ENCODE measurements around the gene RSPRY1.

The RSPRY1 gene

DNA sequence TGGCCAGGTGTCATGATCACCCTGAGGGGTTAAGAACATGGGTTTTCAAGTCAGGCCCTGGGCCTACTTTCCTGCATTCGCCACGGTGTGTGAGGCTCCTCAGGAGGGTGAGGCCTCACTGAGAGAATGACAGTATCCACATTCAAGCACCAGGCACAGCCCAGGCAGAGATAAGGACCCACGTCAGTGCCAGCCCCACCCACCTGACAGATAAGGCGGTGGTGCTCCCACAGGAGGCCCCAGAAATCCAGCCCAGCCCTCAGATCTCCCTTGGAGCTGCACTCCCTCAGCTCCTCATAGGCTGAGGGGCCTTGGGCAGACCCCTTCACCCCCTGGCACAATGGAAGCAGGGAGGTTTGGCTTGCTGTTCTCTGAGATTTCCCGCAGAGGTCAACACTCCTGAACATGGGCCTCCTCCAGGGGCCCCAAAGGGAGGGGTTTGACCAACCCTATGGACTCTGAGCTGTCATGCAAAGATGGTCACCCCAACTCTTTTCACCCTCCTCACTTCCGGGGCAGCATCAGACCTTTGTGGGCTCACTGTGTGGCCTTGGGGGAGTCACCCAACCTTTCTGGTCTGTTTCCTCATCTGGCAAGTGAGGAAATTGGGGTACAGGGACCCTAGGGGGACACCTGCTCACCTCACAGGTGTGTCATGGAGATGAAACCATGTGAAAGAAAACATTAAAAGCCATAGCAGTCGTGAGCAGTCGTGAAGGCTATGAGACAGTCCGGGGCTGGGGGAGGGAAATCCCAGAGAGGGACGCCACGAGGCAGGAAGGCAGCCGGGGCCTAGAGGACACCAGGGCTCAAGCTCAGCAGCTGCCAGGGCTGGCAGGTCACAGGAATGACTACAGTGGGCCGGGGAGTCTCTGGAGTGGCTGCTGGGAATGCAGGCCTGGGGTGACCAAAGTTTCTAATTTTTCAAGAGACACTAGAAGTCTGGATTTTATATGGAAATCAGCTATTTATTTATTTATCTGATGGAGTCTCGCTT is 83.0 kb downstream of the RSPRY1 start:
- Histone ChIP-seq H3K36me3 (ENCODE audit: control insufficient read depth, insufficient read depth, low read length) (no peaks in the 10 kb centered on the region), H3K4me3 (replicated peaks; ENCODE audit: low read depth, low read length) (no peak overlapping the region), H3K27me3 (replicated peaks; ENCODE audit: control insufficient read depth, insufficient read depth, low read length) (no peaks in the 10 kb centered on the region)
- no peak for DNase-seq (ENCODE audit: extremely low read depth, insufficient read length)
- TF ChIP-seq, protein P1, sequence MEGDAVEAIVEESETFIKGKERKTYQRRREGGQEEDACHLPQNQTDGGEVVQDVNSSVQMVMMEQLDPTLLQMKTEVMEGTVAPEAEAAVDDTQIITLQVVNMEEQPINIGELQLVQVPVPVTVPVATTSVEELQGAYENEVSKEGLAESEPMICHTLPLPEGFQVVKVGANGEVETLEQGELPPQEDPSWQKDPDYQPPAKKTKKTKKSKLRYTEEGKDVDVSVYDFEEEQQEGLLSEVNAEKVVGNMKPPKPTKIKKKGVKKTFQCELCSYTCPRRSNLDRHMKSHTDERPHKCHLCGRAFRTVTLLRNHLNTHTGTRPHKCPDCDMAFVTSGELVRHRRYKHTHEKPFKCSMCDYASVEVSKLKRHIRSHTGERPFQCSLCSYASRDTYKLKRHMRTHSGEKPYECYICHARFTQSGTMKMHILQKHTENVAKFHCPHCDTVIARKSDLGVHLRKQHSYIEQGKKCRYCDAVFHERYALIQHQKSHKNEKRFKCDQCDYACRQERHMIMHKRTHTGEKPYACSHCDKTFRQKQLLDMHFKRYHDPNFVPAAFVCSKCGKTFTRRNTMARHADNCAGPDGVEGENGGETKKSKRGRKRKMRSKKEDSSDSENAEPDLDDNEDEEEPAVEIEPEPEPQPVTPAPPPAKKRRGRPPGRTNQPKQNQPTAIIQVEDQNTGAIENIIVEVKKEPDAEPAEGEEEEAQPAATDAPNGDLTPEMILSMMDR (IDR thresholded peaks at IDR 0.05; ENCODE audit: insufficient read depth, low read length, poor library complexity, severe bottlenecking), result no peak

DNA sequence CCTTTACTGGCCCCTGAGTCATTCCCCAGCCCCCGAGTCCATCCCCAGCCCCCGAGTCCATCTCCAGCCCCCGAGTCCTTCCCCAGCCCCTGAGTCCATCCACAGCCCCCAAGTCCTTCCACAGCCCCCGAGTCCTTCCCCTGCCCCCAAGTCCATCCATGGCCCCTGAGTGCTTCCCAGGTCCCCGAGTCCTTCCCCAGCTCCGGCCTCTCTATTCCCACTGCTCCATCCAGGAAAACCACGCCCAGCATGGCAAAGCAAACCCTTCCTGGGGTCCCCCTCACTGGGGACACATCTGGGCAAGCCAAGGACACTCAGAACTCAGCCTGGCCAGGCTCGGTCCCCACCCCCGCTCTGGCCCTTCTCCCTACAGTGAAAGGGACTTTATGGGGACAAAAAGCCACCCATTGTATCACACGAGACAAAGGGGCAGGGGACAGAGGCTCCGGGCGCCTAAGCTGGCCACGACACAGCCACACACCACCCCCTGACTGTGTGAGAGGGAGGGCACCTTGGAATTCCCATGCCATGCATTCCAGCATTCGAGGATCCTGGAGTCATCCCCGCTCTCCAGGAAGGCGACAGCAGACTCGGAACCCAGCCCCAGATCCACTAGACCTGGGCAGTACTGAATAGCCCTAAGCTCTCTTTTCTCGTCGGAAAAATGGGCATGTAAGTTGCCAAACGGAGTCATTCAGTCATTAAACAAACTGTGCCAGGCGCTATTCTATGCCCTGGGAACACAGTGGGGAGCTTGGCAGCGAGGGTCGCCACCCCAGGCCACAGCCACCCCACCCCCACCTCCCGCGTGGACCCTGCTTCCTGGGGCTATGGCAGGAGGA is 84.3 kb downstream of the RSPRY1 start:
- Histone ChIP-seq H3K27me3 (replicated peaks; ENCODE audit: control insufficient read depth, insufficient read depth, low read length) (no peaks in the 10 kb centered on the region), H3K4me3 (replicated peaks; ENCODE audit: low read depth, low read length) (no peak overlapping the region), H3K36me3 (ENCODE audit: control insufficient read depth, insufficient read depth, low read length) (no peaks in the 10 kb centered on the region)
- no peak for DNase-seq (ENCODE audit: extremely low read depth, insufficient read length)
- TF ChIP-seq, protein P1 (IDR thresholded peaks at IDR 0.05; ENCODE audit: insufficient read depth, low read length, poor library complexity, severe bottlenecking), result no peak

DNA sequence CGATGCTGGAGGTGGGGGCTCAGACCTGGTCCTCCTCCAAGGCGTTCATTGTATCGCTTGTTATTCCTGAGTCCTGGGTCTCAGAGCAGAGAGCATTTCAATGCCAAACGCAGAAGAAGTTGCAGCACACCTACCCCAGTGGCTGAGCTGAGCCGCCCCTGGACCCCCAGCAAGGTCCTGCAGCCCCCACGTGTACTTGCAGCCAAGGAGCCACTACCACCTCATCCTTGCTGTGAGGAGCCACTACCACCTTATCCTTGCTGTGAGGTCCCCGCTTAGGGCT is 84.9 kb downstream of the RSPRY1 start:
- TF ChIP-seq, protein P1 (IDR thresholded peaks at IDR 0.05; ENCODE audit: insufficient read depth, low read length, poor library complexity, severe bottlenecking), result no peak
- Histone ChIP-seq H3K4me3 (replicated peaks; ENCODE audit: low read depth, low read length) (no peak overlapping the region), H3K27me3 (replicated peaks; ENCODE audit: control insufficient read depth, insufficient read depth, low read length) (no peaks in the 10 kb centered on the region), H3K36me3 (ENCODE audit: control insufficient read depth, insufficient read depth, low read length) (no peaks in the 10 kb centered on the region)
- no peak for DNase-seq (ENCODE audit: extremely low read depth, insufficient read length)

DNA sequence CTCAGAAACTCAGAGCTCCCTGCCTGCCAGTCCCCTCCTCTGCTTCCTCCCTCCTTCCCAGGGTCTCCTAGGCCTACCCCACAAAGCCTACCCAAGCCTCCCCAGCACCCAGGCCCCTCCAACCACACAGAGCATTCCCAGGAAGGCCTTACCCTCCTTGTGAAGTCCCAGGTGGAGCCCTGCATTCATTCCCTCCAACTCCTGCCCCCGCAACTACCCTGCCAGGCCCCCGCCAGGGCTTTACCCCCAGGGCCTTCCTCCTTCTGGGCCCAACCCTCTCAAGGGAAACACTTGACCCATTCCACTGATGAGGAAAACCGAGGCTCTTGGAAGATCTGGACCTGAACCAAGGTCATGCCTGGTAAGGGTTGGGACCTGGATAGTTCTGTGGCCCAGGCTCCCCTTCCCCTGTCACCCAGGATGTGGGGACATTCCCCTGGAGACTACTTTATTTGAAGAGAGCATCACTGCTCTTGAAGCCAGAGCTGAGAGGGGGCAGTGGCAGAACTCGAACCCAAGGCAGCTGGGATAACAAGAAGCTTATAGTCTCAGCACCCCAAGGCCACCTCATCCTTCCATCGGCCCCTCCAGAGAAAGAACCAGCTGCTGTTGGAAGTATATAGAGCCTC is 85.9 kb downstream of the RSPRY1 start:
- Histone ChIP-seq H3K4me3 (replicated peaks; ENCODE audit: low read depth, low read length) (no peak overlapping the region), H3K36me3 (ENCODE audit: control insufficient read depth, insufficient read depth, low read length) (no peaks in the 10 kb centered on the region), H3K27me3 (replicated peaks; ENCODE audit: control insufficient read depth, insufficient read depth, low read length) (no peaks in the 10 kb centered on the region)
- TF ChIP-seq, protein P1 (IDR thresholded peaks at IDR 0.05; ENCODE audit: insufficient read depth, low read length, poor library complexity, severe bottlenecking), result no peak
- DNase-seq (ENCODE audit: extremely low read depth, insufficient read length), result no peak

DNA sequence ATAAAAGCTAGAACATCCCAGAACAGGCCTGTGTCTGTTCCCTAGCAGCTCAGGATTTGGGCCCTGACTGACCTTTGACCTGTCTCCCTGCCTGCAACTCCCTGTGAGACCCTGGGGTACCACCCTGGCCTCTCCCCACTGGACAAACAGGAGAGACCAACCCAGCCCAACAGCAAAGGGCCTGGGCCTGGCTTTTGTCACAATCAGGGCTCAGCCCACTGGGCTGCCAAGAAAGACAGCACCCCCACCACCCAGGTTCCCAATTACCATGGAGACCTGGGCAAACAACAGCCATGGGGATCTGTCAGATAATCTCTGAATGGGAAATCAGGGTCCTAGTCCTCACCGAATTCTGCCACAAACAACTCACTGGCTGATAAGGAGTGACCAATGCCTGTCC is 87.2 kb downstream of the RSPRY1 start:
- DNase-seq (ENCODE audit: extremely low read depth, insufficient read length), result no peak
- H3K27me3 ChIP-seq (replicated peaks; ENCODE audit: control insufficient read depth, insufficient read depth, low read length), result no peaks in the 10 kb centered on the region
- no peaks in the 10 kb centered on the region for H3K36me3 ChIP-seq (ENCODE audit: control insufficient read depth, insufficient read depth, low read length)
- TF ChIP-seq, protein P1 (IDR thresholded peaks at IDR 0.05; ENCODE audit: insufficient read depth, low read length, poor library complexity, severe bottlenecking), result no peak
- no peak overlapping the region for H3K4me3 ChIP-seq (replicated peaks; ENCODE audit: low read depth, low read length)

Data from GM06990 (cell line).